Measurements from ENCODE around the gene SYNGR4. TPM values are rescaled to one million over a fixed set of nuclear protein-coding genes. Genes with fewer than 3 reads are reported as not detected.

Gene SYNGR4
- total RNA-seq, 1 donor from 2014 or later: not detected

DNA sequence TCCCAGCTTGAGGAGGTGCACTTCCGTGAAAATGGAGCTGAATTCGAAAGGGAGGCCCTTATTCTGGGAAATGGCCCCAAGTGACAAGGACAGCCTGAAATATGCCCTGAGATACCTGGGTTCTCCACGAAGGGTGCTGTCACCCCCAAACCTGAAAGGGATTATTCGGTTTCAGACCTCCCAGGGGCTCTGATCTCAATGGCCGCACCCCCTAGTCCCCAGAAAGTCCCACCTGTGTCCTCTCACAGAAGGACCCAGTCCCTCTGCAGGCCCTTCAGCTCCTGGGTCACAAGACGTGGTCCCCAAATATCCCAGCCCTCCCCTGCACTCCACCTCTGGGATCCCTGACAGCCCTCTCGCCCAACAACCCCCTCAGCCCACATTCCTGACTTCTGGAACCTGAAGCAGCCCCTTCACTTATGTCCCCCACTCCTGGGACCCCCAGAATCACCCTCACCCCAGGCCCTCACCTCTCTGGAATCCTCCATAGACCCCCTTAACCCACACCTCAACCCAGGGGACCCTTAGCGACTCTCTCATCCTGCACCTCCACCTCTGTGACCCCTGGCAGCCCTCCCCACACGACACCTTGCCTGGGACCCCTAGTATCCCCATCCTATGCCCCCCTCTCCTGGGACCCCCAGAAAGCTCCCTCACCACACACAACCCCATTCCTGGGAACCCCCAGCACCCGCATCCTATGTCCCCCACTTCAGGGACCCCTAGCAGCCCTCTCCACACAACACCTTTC lies 606 bp downstream of the SYNGR4 start:
- peak in 1 of 2 donors; percentile 90 for DNase-seq (ENCODE audit: extremely low spot score in 2 of 2)
- no peaks in the 10 kb centered on the region for H3K36me3 ChIP-seq
- no peaks in the 10 kb centered on the region for H3K27me3 ChIP-seq
- intact Hi-C loops (cut with DNase I): no loop called here
- H3K4me3 ChIP-seq: peak overlapping the region; percentile 66 to 80
- H3K4me1 ChIP-seq: peaks cover 10% of the 10 kb centered on the region
- H3K9me3 ChIP-seq: no peaks in the 10 kb centered on the region
- no peak for TF ChIP-seq CTCF (IDR thresholded peaks at IDR 0.05)
- no peak for TF ChIP-seq POLR2A (IDR thresholded peaks at IDR 0.05)
- TF ChIP-seq POLR2AphosphoS5 (IDR thresholded peaks at IDR 0.05; ENCODE audit: insufficient read depth in 1 of 2, low read depth in 1 of 2): no peak
- peak overlapping the region; percentile 98 for H3K27ac ChIP-seq

DNA sequence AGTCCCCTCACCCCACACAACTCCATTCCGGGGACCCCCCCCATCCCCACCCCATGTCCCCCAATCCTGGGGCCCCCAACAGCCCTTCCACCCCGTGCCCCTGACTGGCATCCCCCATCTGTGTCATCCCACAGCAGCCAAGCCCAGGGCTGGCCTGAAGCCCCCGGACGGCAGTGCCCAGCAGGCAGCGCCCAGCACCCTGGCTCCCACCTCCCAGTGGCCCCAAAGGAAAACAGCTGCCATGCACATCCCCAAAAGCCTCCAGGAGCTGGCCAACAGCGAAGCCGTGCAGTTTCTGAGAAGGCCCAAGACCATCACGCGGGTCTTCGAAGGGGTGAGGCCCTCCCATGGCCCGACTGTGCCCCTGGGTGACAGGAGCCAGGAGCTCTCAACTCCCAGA lies 1.4 kb downstream of the SYNGR4 start:
- Histone ChIP-seq H3K27me3 (no peaks in the 10 kb centered on the region), H3K36me3 (no peaks in the 10 kb centered on the region), H3K27ac (no peak overlapping the region), H3K4me3 (no peak overlapping the region), H3K9me3 (no peaks in the 10 kb centered on the region), H3K4me1 (peaks cover 10% of the 10 kb centered on the region)
- no peak for TF ChIP-seq CTCF (IDR thresholded peaks at IDR 0.05)
- intact Hi-C loops (cut with DNase I): no loop called here
- DNase-seq (ENCODE audit: extremely low spot score in 2 of 2): no peak

- TF ChIP-seq POLR2A (IDR thresholded peaks at IDR 0.05): no peak
- no peak for TF ChIP-seq CTCF (IDR thresholded peaks at IDR 0.05)
- TF ChIP-seq POLR2AphosphoS5 (IDR thresholded peaks at IDR 0.05; ENCODE audit: insufficient read depth in 1 of 2, low read depth in 1 of 2): no peak
- Histone ChIP-seq H3K4me1 (peaks cover 10% of the 10 kb centered on the region), H3K9me3 (no peaks in the 10 kb centered on the region), H3K27me3 (no peaks in the 10 kb centered on the region), H3K27ac (no peak overlapping the region), H3K4me3 (no peak overlapping the region), H3K36me3 (no peaks in the 10 kb centered on the region)
- no peak for DNase-seq (ENCODE audit: extremely low spot score in 2 of 2)
- intact Hi-C loops (cut with DNase I): no loop called here
Measured at GRCh38 chr19:48367855-48368254, 3.7 kb downstream of the SYNGR4 start.

- Histone ChIP-seq H3K36me3 (no peaks in the 10 kb centered on the region), H3K27me3 (no peaks in the 10 kb centered on the region), H3K27ac (no peak overlapping the region), H3K9me3 (no peaks in the 10 kb centered on the region), H3K4me3 (no peak overlapping the region), H3K4me1 (peaks cover 5% of the 10 kb centered on the region)
- no peak for TF ChIP-seq POLR2AphosphoS5 (IDR thresholded peaks at IDR 0.05; ENCODE audit: insufficient read depth in 1 of 2, low read depth in 1 of 2)
- no peak for TF ChIP-seq CTCF (IDR thresholded peaks at IDR 0.05)
- no peak for TF ChIP-seq POLR2A (IDR thresholded peaks at IDR 0.05)
- intact Hi-C loops (cut with DNase I): no loop called here
- no peak for DNase-seq (ENCODE audit: extremely low spot score in 2 of 2)
Measured at GRCh38 chr19:48368936-48369335, 4.8 kb downstream of the SYNGR4 start.

- Histone ChIP-seq H3K36me3 (no peaks in the 10 kb centered on the region), H3K4me1 (no peaks in the 10 kb centered on the region), H3K27ac (no peak overlapping the region), H3K27me3 (no peaks in the 10 kb centered on the region), H3K4me3 (no peak overlapping the region), H3K9me3 (no peaks in the 10 kb centered on the region)
- DNase-seq (ENCODE audit: extremely low spot score in 2 of 2): no peak
- intact Hi-C loops (cut with DNase I): no loop called here
- TF ChIP-seq POLR2AphosphoS5 (IDR thresholded peaks at IDR 0.05; ENCODE audit: insufficient read depth in 1 of 2, low read depth in 1 of 2) (no peak), CTCF (IDR thresholded peaks at IDR 0.05) (no peak), POLR2A (IDR thresholded peaks at IDR 0.05) (no peak)
Measured at GRCh38 chr19:48370955-48371354, 6.8 kb downstream of the SYNGR4 start.
